ENCODE results near the gene TFB1M. TPM values are rescaled to one million over a fixed set of nuclear protein-coding genes. Genes with fewer than 3 reads are reported as not detected.
"Not testable (repeated sequence)": the region's sequence is repeated elsewhere in the genome, so short reads cannot be mapped to it uniquely, and the experiment has no call there.

The TFB1M gene
- total RNA-seq, 2 donors from 2014 or later, result 6.6 to 11.0 TPM

GRCh38 chr6:155234687-155235086, 79.6 kb downstream of the TFB1M start:
- no peak overlapping the region for H3K27ac ChIP-seq
- no peak for ATAC-seq (ENCODE audit: insufficient number of reproducible peaks, low FRiP score, low read depth)

GRCh38 chr6:155234167-155234566, 80.1 kb downstream of the TFB1M start:
- no peak overlapping the region for H3K27ac ChIP-seq
- TF ChIP-seq CTCF (IDR thresholded peaks at IDR 0.05), result no peak
- no peaks in the 10 kb centered on the region for H3K36me3 ChIP-seq
- peaks cover 0 to under 1% of the 10 kb centered on the region in 2 donors for H3K4me1 ChIP-seq (ENCODE audit: control insufficient read depth in 1 of 2, low read depth in 2 of 2)
- ATAC-seq (ENCODE audit: insufficient number of reproducible peaks, low FRiP score, low read depth) (no peak), DNase-seq (ENCODE audit: low spot score) (no peak)
- H3K27me3 ChIP-seq (replicated peaks; ENCODE audit: insufficient read depth), result no peaks in the 10 kb centered on the region
- no peaks in the 10 kb centered on the region for H3K9me3 ChIP-seq
- H3K4me3 ChIP-seq, result no peak overlapping the region

More at GRCh38 chr6:155234687-155235086, 79.6 kb downstream of the TFB1M start:
- Histone ChIP-seq H3K27me3 (replicated peaks; ENCODE audit: insufficient read depth) (no peaks in the 10 kb centered on the region), H3K9me3 (no peaks in the 10 kb centered on the region), H3K4me3 (no peak overlapping the region), H3K36me3 (no peaks in the 10 kb centered on the region), H3K4me1 (ENCODE audit: control insufficient read depth in 1 of 2, low read depth in 2 of 2) (no peaks in the 10 kb centered on the region)
- TF ChIP-seq CTCF (IDR thresholded peaks at IDR 0.05), result no peak
- DNase-seq (ENCODE audit: low spot score), result no peak

- no peak for TF ChIP-seq CTCF (IDR thresholded peaks at IDR 0.05)
- no peak overlapping the region for H3K27ac ChIP-seq
- H3K4me1 ChIP-seq (ENCODE audit: control insufficient read depth in 1 of 2, low read depth in 2 of 2), result peaks cover 0 to 14% of the 10 kb centered on the region in 2 donors
- H3K9me3 ChIP-seq, result no peaks in the 10 kb centered on the region
- H3K27me3 ChIP-seq (replicated peaks; ENCODE audit: insufficient read depth), result no peaks in the 10 kb centered on the region
- no peak for ATAC-seq (ENCODE audit: insufficient number of reproducible peaks, low FRiP score, low read depth)
- no peak for DNase-seq (ENCODE audit: low spot score)
- no peaks in the 10 kb centered on the region for H3K36me3 ChIP-seq
- no peak overlapping the region for H3K4me3 ChIP-seq
Observed at GRCh38 chr6:155232848-155233247, 81.4 kb downstream of the TFB1M start.

GRCh38 chr6:155230975-155231374, 83.3 kb downstream of the TFB1M start:
- H3K4me3 ChIP-seq; H3K36me3 ChIP-seq; H3K27me3 ChIP-seq (replicated peaks; ENCODE audit: insufficient read depth); H3K27ac ChIP-seq; H3K9me3 ChIP-seq; ATAC-seq (ENCODE audit: insufficient number of reproducible peaks, low FRiP score, low read depth); DNase-seq (ENCODE audit: low spot score): not testable (repeated sequence)
- H3K4me1 ChIP-seq (ENCODE audit: control insufficient read depth in 1 of 2, low read depth in 2 of 2), result peaks cover 0 to 19% of the 10 kb centered on the region in 2 donors

GRCh38 chr6:155228546-155229166, 85.6 kb downstream of the TFB1M start:
- H3K9me3 ChIP-seq, result no peaks in the 10 kb centered on the region
- DNase-seq (ENCODE audit: low spot score) (no peak), ATAC-seq (ENCODE audit: insufficient number of reproducible peaks, low FRiP score, low read depth) (no peak)
- H3K27me3 ChIP-seq (replicated peaks; ENCODE audit: insufficient read depth), result no peaks in the 10 kb centered on the region
- peak overlapping the region; percentile 56 for H3K4me3 ChIP-seq
- peak overlapping the region; percentile 33 to 43 for H3K27ac ChIP-seq
- H3K4me1 ChIP-seq (ENCODE audit: control insufficient read depth in 1 of 2, low read depth in 2 of 2), result peaks cover 0 to 19% of the 10 kb centered on the region in 2 donors
- no peaks in the 10 kb centered on the region for H3K36me3 ChIP-seq
- TF ChIP-seq CTCF (IDR thresholded peaks at IDR 0.05), result no peak

- Histone ChIP-seq H3K27ac (no peak overlapping the region), H3K4me3 (no peak overlapping the region), H3K9me3 (no peaks in the 10 kb centered on the region), H3K27me3 (replicated peaks; ENCODE audit: insufficient read depth) (no peaks in the 10 kb centered on the region), H3K4me1 (ENCODE audit: control insufficient read depth in 1 of 2, low read depth in 2 of 2) (peaks cover 0 to 19% of the 10 kb centered on the region in 2 donors), H3K36me3 (no peaks in the 10 kb centered on the region)
- TF ChIP-seq CTCF (IDR thresholded peaks at IDR 0.05), result no peak
- ATAC-seq (ENCODE audit: insufficient number of reproducible peaks, low FRiP score, low read depth) (no peak), DNase-seq (ENCODE audit: low spot score) (no peak)
Observed at GRCh38 chr6:155227046-155227445, 87.2 kb downstream of the TFB1M start.
